Breast epithelium (tissue), 4 donors: ENCODE measurements around the gene RTTN. TPM values are rescaled to one million over a fixed set of nuclear protein-coding genes. Genes with fewer than 3 reads are reported as not detected.

ENCODE experiments used
- DNase-seq, 2 donors: peaks; one replicate each; pipeline ENCODE4 v3.0.0-alpha.2; 2019; ENCODE audit warnings: low spot score in 2 of 2
- H3K27ac ChIP-seq, 2 donors: fragments of 200-600 bp; sonication (generic) in 1 of 2; one replicate each; pipeline ENCODE4 v1.5.1; 2016 to 2019; ENCODE audit warnings: mild to moderate bottlenecking in 1 of 2
- H3K27me3 ChIP-seq, 2 donors: fragments of 200-600 bp; sonication (generic) in 1 of 2; one replicate each; pipeline versions ENCODE4 v1.5.1 to v1.6.0; 2017 to 2019; ENCODE audit warnings: control low read depth in 1 of 2, mild to moderate bottlenecking in 1 of 2
- H3K36me3 ChIP-seq: fragments of 200-600 bp; one replicate; pipeline ENCODE4 v1.5.1; 2019
- H3K4me1 ChIP-seq, 2 donors: fragments of 200-600 bp; sonication (generic); one replicate each; pipeline ENCODE4 v1.5.1; 2016 to 2019; ENCODE audit warnings: control low read depth in 1 of 2
- H3K4me3 ChIP-seq, 3 donors: fragments of 200-600 bp; sonication (generic); 1 replicate in 2 of 3; 2 replicates in 1 of 3; pipeline ENCODE4 v1.5.1; 2016 to 2019; ENCODE audit warnings: mild to moderate bottlenecking in 3 of 3, moderate library complexity in 2 of 3
- H3K9me3 ChIP-seq, 2 donors: fragments of 200-600 bp; sonication (generic) in 1 of 2; one replicate each; pipeline ENCODE4 v1.5.1; 2016 to 2019; ENCODE audit warnings: control low read depth in 1 of 2
- POLR2A ChIP-seq: fragments of 450-650 bp; IDR thresholded peaks from one replicate; pipeline ENCODE4 v1.6.1; 2016; ENCODE audit warnings: antibody characterized with exemption, mild to moderate bottlenecking, moderate library complexity
- POLR2AphosphoS5 ChIP-seq, 3 donors: sonication (generic); formaldehyde crosslinking; IDR thresholded peaks; one replicate each; pipeline ENCODE4 v1.6.1; 2017; ENCODE audit warnings: antibody characterized with exemption in 3 of 3
- intact Hi-C: fragments of 100-400 bp; cut with DNase I; formaldehyde crosslinking; loops from one replicate; pipeline ENCODE4 v1.15.1; 2023; ENCODE audit warnings: low total_unique reads
- total RNA-seq, 3 donors: library from RNA; depleted of rRNA; stranded (reverse); fragments of >200 nt; gene quantifications; one replicate each; pipeline ENCODE4 v1.1.0, GENCODE V29; 2016
- TF ChIP-seq, protein P1 (sequence below), 3 donors: fragments of 450-650 bp; IDR thresholded peaks; one replicate each; pipeline ENCODE4 v1.5.1; 2016 to 2017; ENCODE audit warnings: antibody characterized with exemption in 3 of 3, mild to moderate bottlenecking in 3 of 3, moderate library complexity in 3 of 3

RTTN gene
- total RNA-seq, 3 donors from 2014 or later = 14.7 to 35.0 (median 29.8) TPM

DNA sequence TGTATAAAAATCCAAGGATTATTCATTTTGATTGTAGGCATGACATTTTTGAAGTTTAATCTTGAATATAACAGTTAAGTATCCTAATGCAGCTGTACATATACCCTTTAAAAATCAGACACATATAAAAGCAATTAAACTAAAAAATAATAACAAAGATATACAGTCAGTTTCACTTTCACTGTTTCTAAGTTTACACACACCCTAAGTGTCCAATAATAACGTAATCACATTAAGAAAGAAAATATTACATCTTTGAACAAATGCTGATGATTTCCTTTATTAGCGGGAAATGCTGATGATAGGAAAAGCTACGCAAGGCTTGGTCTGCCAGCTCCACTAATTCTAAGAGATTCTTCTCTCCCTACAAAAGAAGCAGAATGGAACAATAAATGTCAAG is 38.8 kb downstream of the RTTN start:
- Histone ChIP-seq H3K36me3 (no peaks in the 10 kb centered on the region), H3K9me3 (no peaks in the 10 kb centered on the region), H3K4me3 (no peak overlapping the region), H3K27ac (no peak overlapping the region), H3K27me3 (no peaks in the 10 kb centered on the region), H3K4me1 (no peaks in the 10 kb centered on the region)
- no peak for DNase-seq
- TF ChIP-seq, protein P1, sequence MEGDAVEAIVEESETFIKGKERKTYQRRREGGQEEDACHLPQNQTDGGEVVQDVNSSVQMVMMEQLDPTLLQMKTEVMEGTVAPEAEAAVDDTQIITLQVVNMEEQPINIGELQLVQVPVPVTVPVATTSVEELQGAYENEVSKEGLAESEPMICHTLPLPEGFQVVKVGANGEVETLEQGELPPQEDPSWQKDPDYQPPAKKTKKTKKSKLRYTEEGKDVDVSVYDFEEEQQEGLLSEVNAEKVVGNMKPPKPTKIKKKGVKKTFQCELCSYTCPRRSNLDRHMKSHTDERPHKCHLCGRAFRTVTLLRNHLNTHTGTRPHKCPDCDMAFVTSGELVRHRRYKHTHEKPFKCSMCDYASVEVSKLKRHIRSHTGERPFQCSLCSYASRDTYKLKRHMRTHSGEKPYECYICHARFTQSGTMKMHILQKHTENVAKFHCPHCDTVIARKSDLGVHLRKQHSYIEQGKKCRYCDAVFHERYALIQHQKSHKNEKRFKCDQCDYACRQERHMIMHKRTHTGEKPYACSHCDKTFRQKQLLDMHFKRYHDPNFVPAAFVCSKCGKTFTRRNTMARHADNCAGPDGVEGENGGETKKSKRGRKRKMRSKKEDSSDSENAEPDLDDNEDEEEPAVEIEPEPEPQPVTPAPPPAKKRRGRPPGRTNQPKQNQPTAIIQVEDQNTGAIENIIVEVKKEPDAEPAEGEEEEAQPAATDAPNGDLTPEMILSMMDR (IDR thresholded peaks at IDR 0.05) = no peak
- TF ChIP-seq POLR2AphosphoS5 (IDR thresholded peaks at IDR 0.05) = no peak
- TF ChIP-seq POLR2A = no peak
- intact Hi-C loops = no loop called here

DNA sequence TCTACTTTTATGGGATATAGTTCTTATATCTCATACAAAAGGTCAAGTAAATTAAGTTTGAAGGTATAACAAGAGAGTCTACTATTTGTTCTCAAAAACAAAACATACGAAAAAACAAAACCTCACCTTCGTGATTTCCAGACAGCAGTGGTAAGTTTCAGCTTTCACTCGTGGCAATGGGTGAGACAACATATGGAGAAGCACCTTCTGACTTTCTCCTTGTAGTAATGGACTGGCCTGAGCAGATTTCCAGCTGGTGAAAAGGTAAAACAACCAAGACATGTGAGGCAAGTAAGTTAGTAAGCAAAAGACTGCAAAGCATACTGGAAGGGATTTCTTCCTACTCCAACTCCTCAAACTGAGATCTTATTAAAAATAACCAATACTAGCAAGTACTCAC is 39.6 kb downstream of the RTTN start:
- DNase-seq = no peak
- H3K27ac ChIP-seq = no peak overlapping the region
- intact Hi-C loops = no loop called here

DNA sequence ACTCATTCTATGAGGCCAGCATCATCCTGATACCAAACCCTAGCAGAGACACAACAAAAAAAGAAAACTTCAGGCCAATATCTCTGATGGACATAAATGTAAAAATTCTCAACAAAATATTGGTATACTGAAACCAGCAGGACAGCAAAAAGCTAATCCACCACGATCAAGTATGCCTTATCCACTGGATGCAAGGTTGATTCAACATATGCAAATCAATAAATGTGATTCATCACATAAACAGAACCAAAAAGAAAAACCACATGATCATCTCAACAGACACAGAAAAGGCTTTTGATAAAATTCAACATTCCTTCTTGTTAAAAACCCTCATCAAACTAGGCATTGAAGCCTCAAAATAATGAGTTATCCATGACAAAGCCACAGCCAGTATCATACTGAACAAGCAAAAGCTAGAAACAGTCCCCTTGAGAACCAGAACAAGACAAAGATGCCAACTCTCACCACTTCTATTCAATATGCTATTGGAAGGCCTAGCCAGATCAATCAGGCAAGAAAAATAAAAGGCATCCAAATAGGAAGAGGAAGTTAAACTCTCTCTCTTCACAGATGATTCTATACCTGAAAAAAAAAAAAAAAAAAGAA is 45.3 kb downstream of the RTTN start:
- H3K27ac ChIP-seq = no peak overlapping the region
- intact Hi-C loops = no loop called here
- DNase-seq = no peak
- no peaks in the 10 kb centered on the region for H3K27me3 ChIP-seq
- H3K4me3 ChIP-seq = no peak overlapping the region
- TF ChIP-seq POLR2A (no peak), POLR2AphosphoS5 (IDR thresholded peaks at IDR 0.05) (no peak)
- TF ChIP-seq, protein P1 (IDR thresholded peaks at IDR 0.05) = no peak
- H3K9me3 ChIP-seq = no peaks in the 10 kb centered on the region
- peaks cover 6% of the 10 kb centered on the region for H3K36me3 ChIP-seq
- no peaks in the 10 kb centered on the region for H3K4me1 ChIP-seq

More for the DNA sequence above, 39.6 kb downstream of the RTTN start:
- TF ChIP-seq POLR2AphosphoS5 (IDR thresholded peaks at IDR 0.05) (no peak), POLR2A (no peak)
- TF ChIP-seq, protein P1 (IDR thresholded peaks at IDR 0.05) = no peak
- Histone ChIP-seq H3K36me3 (peaks cover 5% of the 10 kb centered on the region), H3K9me3 (no peaks in the 10 kb centered on the region), H3K27me3 (no peaks in the 10 kb centered on the region), H3K4me1 (no peaks in the 10 kb centered on the region), H3K4me3 (no peak overlapping the region)

DNA sequence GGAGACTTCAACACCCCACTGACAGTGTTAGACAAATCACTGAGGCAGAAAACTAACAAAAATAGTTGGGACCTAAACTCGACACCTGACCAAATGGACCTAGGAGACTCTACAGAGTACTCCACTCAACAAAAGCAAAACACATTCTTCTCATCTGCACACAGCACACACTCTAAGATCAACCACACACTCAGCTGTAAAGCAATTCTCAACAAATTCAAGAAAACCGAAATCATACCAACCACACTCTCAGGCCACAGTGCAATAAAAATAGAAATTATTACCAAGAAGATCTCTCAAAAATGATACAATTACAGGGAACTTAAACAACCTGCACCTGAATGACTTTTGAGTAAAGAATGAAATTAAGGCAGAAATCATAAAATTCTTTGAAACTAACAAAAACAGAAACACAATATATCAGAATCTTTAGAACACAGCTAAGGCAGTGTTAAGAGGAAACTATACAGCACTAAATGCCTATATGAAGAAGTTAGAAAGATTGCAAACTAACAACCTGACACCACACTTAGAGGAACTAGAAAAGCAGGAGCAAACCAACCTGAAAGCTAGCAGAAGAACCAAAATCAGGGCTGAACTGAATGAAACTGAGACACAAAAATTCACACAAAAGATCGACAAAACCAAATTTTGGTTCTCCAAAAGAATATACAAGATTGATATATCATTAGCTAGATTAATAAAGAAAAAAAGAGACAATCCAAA is 46.3 kb downstream of the RTTN start:
- Histone ChIP-seq H3K4me3 (no peak overlapping the region), H3K36me3 (peaks cover 6% of the 10 kb centered on the region), H3K9me3 (no peaks in the 10 kb centered on the region), H3K4me1 (no peaks in the 10 kb centered on the region), H3K27ac (no peak overlapping the region), H3K27me3 (no peaks in the 10 kb centered on the region)
- intact Hi-C loops = no loop called here
- TF ChIP-seq POLR2AphosphoS5 (IDR thresholded peaks at IDR 0.05) (no peak), POLR2A (no peak)
- TF ChIP-seq, protein P1 (IDR thresholded peaks at IDR 0.05) = no peak
- DNase-seq = no peak

DNA sequence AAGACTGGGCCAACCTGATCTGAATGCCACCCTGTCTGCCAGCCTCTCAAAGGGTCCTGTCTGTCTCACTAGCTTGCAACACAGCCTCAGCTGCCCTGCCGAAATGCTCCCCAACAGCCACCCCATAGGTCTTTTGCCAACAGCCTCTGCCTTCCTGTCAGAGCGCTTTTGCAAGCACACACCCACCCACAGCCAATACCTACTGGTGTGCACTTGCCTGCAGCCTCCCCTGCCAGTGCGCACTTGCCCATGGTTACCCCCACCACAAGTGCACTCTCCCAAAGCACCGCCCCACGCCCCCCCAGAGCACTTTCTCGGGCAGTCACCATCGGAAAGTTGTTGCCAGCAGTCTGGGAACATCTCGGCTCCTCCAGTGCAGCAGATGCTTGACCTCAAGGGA is 48.6 kb downstream of the RTTN start:
- no peak for DNase-seq
- Histone ChIP-seq H3K27me3 (no peaks in the 10 kb centered on the region), H3K27ac (no peak overlapping the region), H3K4me1 (no peaks in the 10 kb centered on the region), H3K36me3 (peaks cover 6% of the 10 kb centered on the region), H3K9me3 (no peaks in the 10 kb centered on the region), H3K4me3 (no peak overlapping the region)
- intact Hi-C loops = no loop called here
- TF ChIP-seq POLR2AphosphoS5 (IDR thresholded peaks at IDR 0.05) = no peak
- TF ChIP-seq, protein P1 (IDR thresholded peaks at IDR 0.05) = no peak
